ENCODE measurements around the gene ANKS1A. TPM values are rescaled to one million over a fixed set of nuclear protein-coding genes. Genes with fewer than 3 reads are reported as not detected.

Gene ANKS1A
- total and polyA plus RNA-seq, 2 of the 4 experiments (the other 2 are of a cell fraction): 7.2 to 7.5 TPM

DNA sequence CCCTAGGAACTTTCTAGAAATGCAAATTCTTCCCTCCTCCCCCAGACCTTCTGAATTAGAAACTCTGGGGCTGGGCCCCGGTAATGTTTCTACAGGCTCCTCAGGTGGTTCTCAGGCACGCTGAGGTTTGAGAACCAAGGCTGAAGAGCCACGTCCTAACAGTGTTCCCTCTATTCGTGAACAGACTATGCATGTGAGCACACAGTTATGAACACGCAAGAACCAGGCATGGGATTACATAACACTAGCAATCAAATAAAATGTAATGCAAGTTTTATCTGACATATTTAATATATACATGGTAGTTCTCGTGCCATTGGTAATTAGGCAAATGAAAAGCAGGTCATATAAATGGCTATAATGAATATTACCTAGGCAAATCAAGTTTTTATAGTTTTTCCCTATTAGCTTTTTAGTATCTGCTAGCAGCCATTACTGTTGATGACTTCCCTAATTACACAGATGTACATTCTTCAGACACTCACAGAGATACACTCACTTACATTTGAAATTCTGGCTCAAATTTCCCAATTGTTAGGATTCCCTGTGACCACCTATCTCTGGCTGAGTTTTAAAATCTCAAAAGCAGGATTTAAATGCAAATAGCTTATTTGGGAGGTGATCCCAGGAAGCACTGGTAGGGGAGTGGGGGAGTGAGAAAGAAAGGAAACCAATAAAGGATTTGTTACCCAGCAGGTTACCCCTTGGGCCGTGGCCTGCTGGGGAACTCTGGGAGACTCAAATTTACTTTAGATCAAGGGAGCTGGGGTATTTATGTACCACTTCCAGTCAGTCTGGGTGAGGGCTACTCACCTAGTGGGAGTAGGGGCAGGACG is 148.0 kb downstream of the ANKS1A start:
- intact Hi-C loops (cut with micrococcal nuclease): no loop called here
- TF ChIP-seq NFE2L2 (IDR thresholded peaks at IDR 0.05; ENCODE audit: low read depth, low read length): no peak
- no peak for TF ChIP-seq RFX5 (IDR thresholded peaks at IDR 0.05; ENCODE audit: low read depth, low read length)
- TF ChIP-seq, protein P1, sequence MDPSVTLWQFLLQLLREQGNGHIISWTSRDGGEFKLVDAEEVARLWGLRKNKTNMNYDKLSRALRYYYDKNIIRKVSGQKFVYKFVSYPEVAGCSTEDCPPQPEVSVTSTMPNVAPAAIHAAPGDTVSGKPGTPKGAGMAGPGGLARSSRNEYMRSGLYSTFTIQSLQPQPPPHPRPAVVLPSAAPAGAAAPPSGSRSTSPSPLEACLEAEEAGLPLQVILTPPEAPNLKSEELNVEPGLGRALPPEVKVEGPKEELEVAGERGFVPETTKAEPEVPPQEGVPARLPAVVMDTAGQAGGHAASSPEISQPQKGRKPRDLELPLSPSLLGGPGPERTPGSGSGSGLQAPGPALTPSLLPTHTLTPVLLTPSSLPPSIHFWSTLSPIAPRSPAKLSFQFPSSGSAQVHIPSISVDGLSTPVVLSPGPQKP (IDR thresholded peaks at IDR 0.05; ENCODE audit: borderline replicate concordance, low read depth, low read length): no peak
- no peak for TF ChIP-seq MAZ (IDR thresholded peaks at IDR 0.05; ENCODE audit: borderline replicate concordance, low read depth, low read length)
- TF ChIP-seq USF2 (IDR thresholded peaks at IDR 0.05; ENCODE audit: low read depth, low read length): no peak
- no peak for TF ChIP-seq RAD21 (IDR thresholded peaks at IDR 0.05; ENCODE audit: low read length)
- no peak for TF ChIP-seq FOS (IDR thresholded peaks at IDR 0.05; ENCODE audit: low read depth, low read length)
- TF ChIP-seq MXI1 (IDR thresholded peaks at IDR 0.05; ENCODE audit: borderline replicate concordance, low read depth, low read length): no peak
- TF ChIP-seq SMC3 (IDR thresholded peaks at IDR 0.05; ENCODE audit: low read depth, low read length): no peak
- no peak for TF ChIP-seq POLR2A (IDR thresholded peaks at IDR 0.05; ENCODE audit: low read depth, low read length)
- no peak for TF ChIP-seq MAFK (IDR thresholded peaks at IDR 0.05; ENCODE audit: low read depth, low read length)
- TF ChIP-seq RCOR1 (IDR thresholded peaks at IDR 0.05; ENCODE audit: insufficient replicate concordance, low read length): no peak
- no peak for TF ChIP-seq CHD1 (IDR thresholded peaks at IDR 0.05; ENCODE audit: low read depth, low read length)
- TF ChIP-seq, protein P2, sequence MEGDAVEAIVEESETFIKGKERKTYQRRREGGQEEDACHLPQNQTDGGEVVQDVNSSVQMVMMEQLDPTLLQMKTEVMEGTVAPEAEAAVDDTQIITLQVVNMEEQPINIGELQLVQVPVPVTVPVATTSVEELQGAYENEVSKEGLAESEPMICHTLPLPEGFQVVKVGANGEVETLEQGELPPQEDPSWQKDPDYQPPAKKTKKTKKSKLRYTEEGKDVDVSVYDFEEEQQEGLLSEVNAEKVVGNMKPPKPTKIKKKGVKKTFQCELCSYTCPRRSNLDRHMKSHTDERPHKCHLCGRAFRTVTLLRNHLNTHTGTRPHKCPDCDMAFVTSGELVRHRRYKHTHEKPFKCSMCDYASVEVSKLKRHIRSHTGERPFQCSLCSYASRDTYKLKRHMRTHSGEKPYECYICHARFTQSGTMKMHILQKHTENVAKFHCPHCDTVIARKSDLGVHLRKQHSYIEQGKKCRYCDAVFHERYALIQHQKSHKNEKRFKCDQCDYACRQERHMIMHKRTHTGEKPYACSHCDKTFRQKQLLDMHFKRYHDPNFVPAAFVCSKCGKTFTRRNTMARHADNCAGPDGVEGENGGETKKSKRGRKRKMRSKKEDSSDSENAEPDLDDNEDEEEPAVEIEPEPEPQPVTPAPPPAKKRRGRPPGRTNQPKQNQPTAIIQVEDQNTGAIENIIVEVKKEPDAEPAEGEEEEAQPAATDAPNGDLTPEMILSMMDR (conservative IDR thresholded peaks at IDR 0.05; ENCODE audit: low read depth, low read length): no peak
- TF ChIP-seq BHLHE40 (IDR thresholded peaks at IDR 0.05; ENCODE audit: low read depth, low read length): no peak

More for the DNA sequence above, 148.0 kb downstream of the ANKS1A start:
- no peak for ATAC-seq (ENCODE audit: low read depth)
- WGBS, 2 experiments (ENCODE audit: extremely low coverage in 2 of 2, insufficient read length in 1 of 2): 55% methylated on average over 4 of the region's 8 CpGs; no CpG with 5 or more reads in 1 of the 2 experiments
- Histone ChIP-seq H2BK15ac (ENCODE audit: low read depth, low read length) (no peak overlapping the region), H3K4me2 (ENCODE audit: low read depth, low read length) (no peak overlapping the region), H2AK9ac (replicated peaks; ENCODE audit: low read depth, low read length, poor library complexity) (no peak overlapping the region), H3K9me3 (ENCODE audit: control insufficient read depth, insufficient read depth, low read length) (0 out of 2 replicates have a peak, but pooled peaks cover 2% of the 10 kb centered on the region), H4K20me1 (ENCODE audit: insufficient read depth, low read length) (no peaks in the 10 kb centered on the region), H2BK5ac (ENCODE audit: low read depth, low read length, poor library complexity, severe bottlenecking) (no peak overlapping the region), H3K4me3 (ENCODE audit: insufficient read depth, low read depth, low read length) (no peak overlapping the region), H3K9ac (ENCODE audit: low read depth, low read length) (no peak overlapping the region), H3K79me1 (ENCODE audit: low read depth in 1 of 2, low read length in 2 of 2) (no peaks in the 10 kb centered on the region; a peak in 1 of 4 replicates), H3K56ac (ENCODE audit: extremely low read depth, insufficient read depth, low read length) (no peak overlapping the region), H4K8ac (ENCODE audit: low read depth in 2 of 2, low read length in 2 of 2) (no peak overlapping the region), H3K4me1 (ENCODE audit: control insufficient read depth, insufficient read depth, low read length) (peaks cover 14% of the 10 kb centered on the region), H3K36me3 (ENCODE audit: control insufficient read depth, insufficient read depth, low read length) (peaks cover 1% of the 10 kb centered on the region; the same call in 1 of the 2 replicates), H4K91ac (ENCODE audit: insufficient read depth, low read depth, low read length) (no peak overlapping the region), H3K18ac (ENCODE audit: low read depth, low read length) (no peak overlapping the region), H2AFZ (replicated peaks; ENCODE audit: low read length, poor library complexity) (no peak overlapping the region), H3K23ac (ENCODE audit: low read depth, low read length) (no peak overlapping the region), H3K27ac (ENCODE audit: insufficient read depth, low read length) (no peak overlapping the region), H2BK120ac (ENCODE audit: low read depth, low read length) (no peak overlapping the region), H4K5ac (ENCODE audit: low read depth, low read length) (no peak overlapping the region), H3K27me3 (ENCODE audit: control insufficient read depth, insufficient read depth, low read length) (no peaks in the 10 kb centered on the region), H3K4ac (ENCODE audit: low read depth, low read length) (no peak overlapping the region), H2AK5ac (ENCODE audit: low read depth, low read length) (no peak overlapping the region), H2BK20ac (ENCODE audit: low read depth, low read length) (no peak overlapping the region), H3K9me1 (ENCODE audit: insufficient read depth, low read length) (peaks cover 15% of the 10 kb centered on the region; the same call in 1 of the 2 replicates), H3K14ac (replicated peaks; ENCODE audit: low read depth, low read length) (no peak overlapping the region)
- ChIA-PET CTCF (no interaction called here), POLR2A (ENCODE audit: unreplicated experiment) (no interaction called here)
- DNase-seq: no peak
- in situ Hi-C loops (cut with MboI; ENCODE audit: low sequenced_read_pairs): no loop called here
- dilution Hi-C loops (cut with HindIII; ENCODE audit: low sequenced_read_pairs, unreplicated experiment): no loop called here
- no TSS peak for BruUV-seq (replicated peaks)

Data from IMR-90 (cell line).